GM21737 (cell line): ENCODE measurements around the gene HS6ST3.

ENCODE experiments used
- ATAC-seq: cut with Tn5 transposase; IDR thresholded peaks from one replicate; pipeline ENCODE4 v1.9.1; 2021; ENCODE audit warnings: mild to moderate bottlenecking, moderate library complexity; ENCODE audit not compliant: unreplicated experiment

HS6ST3 gene

DNA sequence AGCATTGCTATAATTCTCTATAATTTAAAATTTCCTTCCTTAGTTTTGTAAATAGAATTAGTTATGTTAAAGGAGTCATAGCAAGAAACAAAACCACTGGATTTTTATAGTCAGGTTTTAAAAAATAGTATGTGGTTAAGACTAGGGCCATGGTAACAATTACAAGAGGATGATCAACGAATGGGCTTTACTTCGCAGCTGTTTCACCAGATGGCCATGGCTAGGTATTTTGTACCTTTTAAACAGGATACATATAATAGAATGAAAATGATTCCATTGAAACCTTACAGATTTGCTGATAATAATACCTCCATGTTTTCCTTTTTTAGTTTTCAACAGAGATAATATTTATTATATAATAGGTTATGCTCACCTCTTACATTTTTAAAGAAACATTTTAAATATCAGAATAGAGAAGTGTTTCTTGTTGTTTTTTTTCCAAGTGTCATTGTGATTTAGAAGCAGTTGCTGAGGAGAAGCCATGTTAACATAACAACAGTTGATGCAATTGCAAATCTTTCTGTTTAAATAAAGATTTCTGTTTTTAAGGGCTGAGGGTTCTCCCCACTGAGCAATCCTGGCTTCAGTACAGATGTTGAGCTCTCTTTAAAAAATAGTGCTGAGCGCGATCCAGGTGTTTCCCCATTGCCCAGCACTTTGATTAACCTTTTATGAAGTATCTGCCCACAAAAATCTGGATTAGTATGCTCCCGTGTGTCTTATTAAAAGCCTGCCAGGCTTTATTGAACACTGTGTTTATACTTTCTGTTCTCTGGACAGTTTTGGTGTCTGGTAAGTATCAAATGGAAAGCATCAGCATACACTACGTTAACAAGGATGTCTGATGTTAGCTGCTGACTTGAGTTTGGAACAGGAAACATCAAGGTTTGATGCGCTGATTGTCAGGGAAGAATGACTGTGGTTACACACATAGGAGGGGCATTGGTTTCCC, 205.3 kb downstream of the HS6ST3 start:
- ATAC-seq, result no peak

DNA sequence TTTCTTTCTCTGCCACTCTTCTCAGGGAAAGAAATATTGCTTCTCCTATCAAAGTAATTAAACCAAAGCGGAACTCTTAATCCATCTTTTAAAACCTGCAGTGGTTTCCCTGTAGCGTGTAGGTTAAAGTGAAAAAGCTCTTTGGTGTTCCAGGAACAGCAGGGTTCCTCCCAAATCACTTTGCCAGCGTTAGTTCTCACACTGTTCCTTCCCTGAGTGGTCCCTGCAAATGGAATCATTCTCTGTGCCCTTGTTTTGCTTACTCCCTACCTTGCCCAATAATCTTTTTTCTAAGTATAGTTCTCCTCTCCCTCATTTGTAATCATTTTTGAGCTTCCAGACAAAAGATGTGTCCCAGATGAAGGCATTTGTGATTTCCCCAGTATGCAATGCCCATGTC, 207.5 kb downstream of the HS6ST3 start:
- no peak for ATAC-seq

DNA sequence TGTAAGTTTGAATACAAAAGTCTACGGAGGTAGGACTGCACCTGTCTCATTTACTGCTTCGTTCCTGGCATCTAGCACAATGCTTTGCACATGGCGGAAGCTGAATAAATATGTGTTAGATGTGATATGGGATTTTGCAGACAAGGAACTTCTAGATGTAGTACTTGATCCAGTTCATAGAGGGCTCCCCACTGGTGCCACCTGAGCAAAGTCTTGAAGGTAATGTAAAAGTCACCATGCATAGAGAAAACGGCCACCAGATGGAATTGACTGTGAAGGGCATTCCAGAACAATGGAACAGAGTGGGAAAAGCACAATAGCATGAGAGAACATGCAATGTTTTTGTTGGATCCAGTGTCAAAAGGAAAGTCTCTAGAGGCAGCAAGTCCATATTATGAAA, 209.3 kb downstream of the HS6ST3 start:
- ATAC-seq, result no peak

- ATAC-seq, result no peak
These were observed 218.7 kb downstream of the HS6ST3 start for GRCh38 chr13:96308568-96308967.

GRCh38 chr13:96314974-96315373, 225.1 kb downstream of the HS6ST3 start:
- ATAC-seq, result no peak

- ATAC-seq, result no peak
These were observed 248.1 kb downstream of the HS6ST3 start for GRCh38 chr13:96338030-96338429.

GRCh38 chr13:96342286-96342685, 252.4 kb downstream of the HS6ST3 start:
- no peak for ATAC-seq

GRCh38 chr13:96342852-96343465, 253.1 kb downstream of the HS6ST3 start:
- no peak for ATAC-seq

- ATAC-seq, result no peak
These were observed 257.0 kb downstream of the HS6ST3 start for GRCh38 chr13:96346921-96347320.

GRCh38 chr13:96373597-96373996, 283.7 kb downstream of the HS6ST3 start:
- no peak for ATAC-seq

GRCh38 chr13:96377835-96378234, 287.9 kb downstream of the HS6ST3 start:
- ATAC-seq, result no peak

DNA sequence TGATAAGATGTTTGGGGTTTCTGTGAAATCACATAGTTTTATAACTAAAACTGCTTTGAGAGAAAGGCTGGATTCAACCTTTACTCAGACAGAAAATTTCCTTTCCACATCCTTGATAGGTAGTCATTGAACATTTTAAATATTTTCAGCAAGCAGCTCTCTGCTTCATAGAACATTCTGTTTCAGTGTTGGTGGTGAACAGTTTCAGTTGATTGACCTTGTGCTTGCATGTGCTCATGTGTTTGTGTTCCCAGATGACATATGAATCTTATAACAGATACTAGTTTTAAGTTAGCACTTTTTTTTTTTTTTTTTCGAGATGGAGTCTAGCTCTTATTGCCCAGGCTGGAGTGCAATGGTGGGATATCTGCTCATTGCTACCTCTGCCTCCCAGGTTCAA, 290.1 kb downstream of the HS6ST3 start:
- ATAC-seq, result no peak

- no peak for ATAC-seq
These were observed 291.8 kb downstream of the HS6ST3 start for GRCh38 chr13:96381681-96382080.

GRCh38 chr13:96388598-96388997, 298.7 kb downstream of the HS6ST3 start:
- no peak for ATAC-seq

GRCh38 chr13:96391606-96392005, 301.7 kb downstream of the HS6ST3 start:
- no peak for ATAC-seq

DNA sequence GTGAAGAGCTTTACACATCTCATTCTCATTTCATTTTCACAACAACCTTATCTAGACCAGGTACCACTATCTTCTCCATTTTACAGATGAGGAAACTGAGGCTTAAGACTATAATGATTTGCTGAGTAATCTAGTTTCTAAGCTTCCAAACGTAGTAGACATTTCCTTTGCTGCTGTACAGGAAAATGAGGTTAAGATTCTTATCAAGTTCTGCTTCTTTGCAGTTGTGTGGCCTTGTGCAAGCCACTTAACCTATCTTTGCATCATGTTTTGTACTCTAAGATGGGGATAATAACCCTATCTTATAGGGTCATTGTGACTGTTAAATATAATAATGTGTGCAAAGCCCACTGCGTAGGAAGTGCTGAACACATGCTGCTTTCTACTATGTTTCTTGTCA, 307.9 kb downstream of the HS6ST3 start:
- ATAC-seq, result no peak

GRCh38 chr13:96398486-96398885, 308.6 kb downstream of the HS6ST3 start:
- ATAC-seq, result no peak

DNA sequence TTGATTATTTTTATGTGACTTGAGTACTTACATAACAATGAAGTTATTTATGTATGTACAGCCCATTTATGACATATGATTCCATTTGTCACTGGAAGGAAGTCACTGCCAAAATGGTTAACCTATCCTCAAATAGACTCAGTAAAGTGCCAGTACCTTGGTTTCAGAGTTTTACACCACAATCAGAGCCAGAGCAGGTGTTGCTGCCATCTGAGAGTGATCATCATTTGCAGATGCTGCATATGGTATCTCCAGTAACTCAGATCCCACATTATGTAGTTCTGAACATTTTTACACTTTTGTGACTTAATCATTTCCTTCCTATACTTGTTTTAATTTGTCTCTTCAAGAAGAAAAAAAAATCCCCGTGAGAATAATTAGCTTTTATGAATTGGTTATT, 313.3 kb downstream of the HS6ST3 start:
- no peak for ATAC-seq

GRCh38 chr13:96403651-96404050, 313.7 kb downstream of the HS6ST3 start:
- no peak for ATAC-seq

- no peak for ATAC-seq
These were observed 326.0 kb downstream of the HS6ST3 start for GRCh38 chr13:96415831-96416385.

DNA sequence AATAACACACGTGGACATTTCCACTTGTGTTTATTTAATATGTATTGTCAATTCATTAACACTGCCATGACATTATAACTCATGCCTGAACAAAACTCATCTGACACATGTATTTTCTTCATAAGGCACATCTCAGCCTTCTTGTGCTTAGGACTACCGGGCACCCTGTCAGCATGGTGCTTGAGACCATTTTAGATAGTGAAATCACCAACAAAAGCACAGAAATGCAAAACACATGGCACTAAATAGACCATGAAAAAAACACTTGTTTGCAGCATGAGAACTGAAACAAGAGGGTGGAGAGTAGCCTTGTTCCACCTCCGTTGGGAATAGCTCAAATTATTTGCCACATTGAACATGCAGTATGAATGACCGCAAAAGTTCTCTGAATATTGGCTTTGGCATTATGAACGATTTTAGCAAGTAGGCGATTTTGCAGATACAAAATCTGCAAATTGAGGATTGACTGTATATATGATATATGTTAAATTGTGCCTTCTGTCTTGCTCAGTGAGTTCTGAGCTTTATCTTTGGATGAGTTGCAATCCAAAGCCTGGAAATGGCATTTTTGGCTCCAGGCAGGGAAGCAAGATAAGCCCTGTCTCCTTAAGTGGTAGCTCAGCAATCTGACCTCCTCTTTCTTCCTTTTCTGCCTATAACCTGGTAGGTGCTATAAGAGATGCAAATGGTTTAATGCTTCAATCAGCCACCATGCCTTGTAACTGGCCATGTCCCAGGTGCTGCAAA, 328.2 kb downstream of the HS6ST3 start:
- ATAC-seq, result no peak
